GM12892 (cell line): Measurements from ENCODE around the gene PCNX4.

Experiments used
- POLR2A ChIP-seq: IDR thresholded peaks from 2 replicates; pipeline ENCODE4 v1.6.1; 2011; ENCODE audit warnings: low read depth, low read length, control low read depth
- POLR2AphosphoS5 ChIP-seq: IDR thresholded peaks from 2 replicates; pipeline ENCODE4 v1.6.1; 2011; ENCODE audit warnings: low read depth, low read length, control low read depth

GRCh38 chr14:60189923-60190840 lies 98.5 kb downstream of the PCNX4 start:
- TF ChIP-seq POLR2A = no peak
- no peak for TF ChIP-seq POLR2AphosphoS5
